ENCODE measurements around the gene TMEM30B. TPM values are rescaled to one million over a fixed set of nuclear protein-coding genes. Genes with fewer than 3 reads are reported as not detected.
A peak's percentile ranks its signal among the peaks of the same experiment; 100 is the strongest.
"Not testable (repeated sequence)": the region's sequence is repeated elsewhere in the genome, so short reads cannot be mapped to it uniquely, and the experiment has no call there.

TMEM30B gene
- total and polyA plus RNA-seq, 8 donors: 11.2 to 52.2 (median 16.6) TPM

- no peaks in the 10 kb centered on the region for H3K36me3 ChIP-seq
- peaks cover 0 to 35% (median 10%) of the 10 kb centered on the region in 3 donors for H3K27me3 ChIP-seq
- H3K4me1 ChIP-seq: peaks cover 4 to 27% (median 19%) of the 10 kb centered on the region in 4 donors
- no peak for DNase-seq
- 64 to 84% (median 78%) methylated on average over 6 of the region's 6 CpGs for WGBS, 5 donors
- intact Hi-C loops (cut with DNase I; ENCODE audit: low total_unique reads): no loop called here
- H3K9me3 ChIP-seq: no peaks in the 10 kb centered on the region
- TF ChIP-seq POLR2AphosphoS5 (IDR thresholded peaks at IDR 0.05) (no peak), EP300 (IDR thresholded peaks at IDR 0.05) (no peak), POLR2A (IDR thresholded peaks at IDR 0.05) (no peak)
- TF ChIP-seq, protein P1, sequence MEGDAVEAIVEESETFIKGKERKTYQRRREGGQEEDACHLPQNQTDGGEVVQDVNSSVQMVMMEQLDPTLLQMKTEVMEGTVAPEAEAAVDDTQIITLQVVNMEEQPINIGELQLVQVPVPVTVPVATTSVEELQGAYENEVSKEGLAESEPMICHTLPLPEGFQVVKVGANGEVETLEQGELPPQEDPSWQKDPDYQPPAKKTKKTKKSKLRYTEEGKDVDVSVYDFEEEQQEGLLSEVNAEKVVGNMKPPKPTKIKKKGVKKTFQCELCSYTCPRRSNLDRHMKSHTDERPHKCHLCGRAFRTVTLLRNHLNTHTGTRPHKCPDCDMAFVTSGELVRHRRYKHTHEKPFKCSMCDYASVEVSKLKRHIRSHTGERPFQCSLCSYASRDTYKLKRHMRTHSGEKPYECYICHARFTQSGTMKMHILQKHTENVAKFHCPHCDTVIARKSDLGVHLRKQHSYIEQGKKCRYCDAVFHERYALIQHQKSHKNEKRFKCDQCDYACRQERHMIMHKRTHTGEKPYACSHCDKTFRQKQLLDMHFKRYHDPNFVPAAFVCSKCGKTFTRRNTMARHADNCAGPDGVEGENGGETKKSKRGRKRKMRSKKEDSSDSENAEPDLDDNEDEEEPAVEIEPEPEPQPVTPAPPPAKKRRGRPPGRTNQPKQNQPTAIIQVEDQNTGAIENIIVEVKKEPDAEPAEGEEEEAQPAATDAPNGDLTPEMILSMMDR (IDR thresholded peaks at IDR 0.05): no peak
- no peak overlapping the region for H3K27ac ChIP-seq
- H3K4me3 ChIP-seq: no peak overlapping the region
Measured at GRCh38 chr14:61319706-61320105, 38.6 kb upstream of the TMEM30B start.

DNA sequence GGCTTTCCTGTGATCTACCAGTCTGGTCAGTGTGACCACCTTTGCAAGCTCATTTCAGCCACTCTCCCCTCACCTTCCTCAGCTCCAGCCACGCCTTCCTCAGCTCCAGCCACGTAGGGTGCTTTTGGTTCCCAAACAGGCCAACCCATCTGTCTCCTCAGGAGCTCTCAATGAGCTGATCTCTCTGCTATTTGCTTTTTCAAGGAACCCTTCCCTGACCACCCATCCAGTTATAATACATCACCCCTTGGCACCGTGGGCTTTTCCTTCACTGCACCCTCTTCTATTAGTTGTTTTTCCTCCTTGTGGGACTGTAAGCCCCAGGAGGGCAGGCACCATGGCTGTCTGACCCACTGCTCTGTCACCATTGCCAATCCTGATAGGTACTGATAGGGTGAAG, 37.9 kb upstream of the TMEM30B start:
- TF ChIP-seq, protein P1 (IDR thresholded peaks at IDR 0.05): no peak
- TF ChIP-seq EP300 (IDR thresholded peaks at IDR 0.05) (no peak), POLR2A (IDR thresholded peaks at IDR 0.05) (no peak), POLR2AphosphoS5 (IDR thresholded peaks at IDR 0.05) (no peak)
- Histone ChIP-seq H3K9me3 (no peaks in the 10 kb centered on the region), H3K27ac (no peak overlapping the region), H3K4me1 (peaks cover 4 to 27% (median 19%) of the 10 kb centered on the region in 4 donors), H3K4me3 (no peak overlapping the region), H3K36me3 (no peaks in the 10 kb centered on the region), H3K27me3 (peaks cover 0 to 35% (median 10%) of the 10 kb centered on the region in 3 donors)
- intact Hi-C loops (cut with DNase I; ENCODE audit: low total_unique reads): no loop called here
- WGBS, 5 donors: 71 to 81% (median 78%) methylated on average over 3 of the region's 3 CpGs
- DNase-seq: no peak

- Histone ChIP-seq H3K27ac (no peak overlapping the region), H3K27me3 (peaks cover 0 to 8% (median 0%) of the 10 kb centered on the region in 3 donors), H3K4me3 (no peak overlapping the region), H3K36me3 (no peaks in the 10 kb centered on the region), H3K9me3 (peaks cover 0 to 14% (median 11%) of the 10 kb centered on the region in 4 donors), H3K4me1 (no peaks in the 10 kb centered on the region)
- 67 to 81% (median 73%) methylated on average over 4 of the region's 4 CpGs for WGBS, 5 donors
- TF ChIP-seq POLR2A (IDR thresholded peaks at IDR 0.05): no peak
- TF ChIP-seq POLR2AphosphoS5 (IDR thresholded peaks at IDR 0.05): no peak
- TF ChIP-seq, protein P1 (IDR thresholded peaks at IDR 0.05): no peak
- no peak for TF ChIP-seq EP300 (IDR thresholded peaks at IDR 0.05)
- no peak for DNase-seq
- intact Hi-C loops (cut with DNase I; ENCODE audit: low total_unique reads): no loop called here
Measured at GRCh38 chr14:61315313-61315712, 34.2 kb upstream of the TMEM30B start.

DNA sequence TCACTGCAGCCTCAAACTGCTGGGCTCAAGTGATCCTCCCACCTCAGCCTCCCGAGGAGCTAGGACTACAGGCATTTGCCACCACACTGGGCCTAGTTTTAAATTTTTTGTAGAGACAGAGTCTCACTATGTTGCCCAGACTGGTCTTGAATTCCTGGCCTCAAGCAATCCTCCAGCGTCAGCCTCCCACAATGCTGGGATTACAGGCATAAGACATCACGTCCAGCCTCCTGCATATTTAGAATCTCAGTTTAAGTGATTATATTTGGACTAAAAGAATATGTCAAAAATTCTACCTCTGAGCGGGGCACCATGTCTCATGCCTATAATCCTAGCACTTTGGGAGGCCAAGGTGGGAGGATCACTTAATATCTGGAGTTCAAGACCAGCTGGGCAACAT, 27.6 kb upstream of the TMEM30B start:
- not testable (repeated sequence) for H3K4me1 ChIP-seq, DNase-seq

DNA sequence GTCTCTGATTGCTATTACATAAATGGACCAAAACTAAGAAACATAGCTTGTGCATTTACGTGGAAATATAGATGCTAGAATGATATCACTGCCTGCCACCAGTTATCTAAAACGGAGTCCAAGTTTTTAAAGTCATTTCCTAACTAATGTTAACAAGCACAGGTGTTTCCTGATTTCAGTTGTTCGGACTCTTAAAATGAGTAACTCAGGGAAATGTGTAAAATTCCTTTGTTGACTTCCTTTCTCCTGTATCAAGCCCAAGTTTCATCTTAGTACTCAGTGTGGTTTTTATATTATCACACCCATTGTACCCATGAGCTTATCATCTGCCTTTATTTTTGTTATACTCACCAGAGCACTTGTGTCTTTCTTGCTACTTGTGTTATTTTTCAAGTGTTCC, 27.1 kb upstream of the TMEM30B start:
- H3K27me3 ChIP-seq: no peaks in the 10 kb centered on the region
- peaks cover 0 to 12% (median 10%) of the 10 kb centered on the region in 4 donors for H3K9me3 ChIP-seq
- no peak overlapping the region for H3K4me3 ChIP-seq
- no peaks in the 10 kb centered on the region for H3K4me1 ChIP-seq
- intact Hi-C loops (cut with DNase I; ENCODE audit: low total_unique reads): no loop called here
- no peaks in the 10 kb centered on the region for H3K36me3 ChIP-seq
- TF ChIP-seq POLR2AphosphoS5 (IDR thresholded peaks at IDR 0.05) (no peak), POLR2A (IDR thresholded peaks at IDR 0.05) (no peak), EP300 (IDR thresholded peaks at IDR 0.05) (no peak)
- TF ChIP-seq, protein P1 (IDR thresholded peaks at IDR 0.05): no peak
- no peak overlapping the region for H3K27ac ChIP-seq
- WGBS, 5 donors: 34 to 52% (median 41%) methylated on average over 3 of the region's 3 CpGs
- DNase-seq: peak in 1 of 2 donors; percentile 34

More for the DNA sequence above, 27.6 kb upstream of the TMEM30B start:
- H3K27ac ChIP-seq; H3K4me3 ChIP-seq; intact Hi-C loops (cut with DNase I; ENCODE audit: low total_unique reads); H3K27me3 ChIP-seq; H3K36me3 ChIP-seq: not testable (repeated sequence)
- peaks cover 0 to 16% (median 12%) of the 10 kb centered on the region in 4 donors for H3K9me3 ChIP-seq
- 83 to 97% (median 94%) methylated on average over 4 of the region's 4 CpGs for WGBS, 5 donors
